Putamen (tissue), 1 donor: ENCODE results near the gene AXL.

Source experiments
- DNase-seq: peaks from one replicate; pipeline ENCODE4 v3.0.0-alpha.2; 2016; ENCODE audit warnings: low spot score

Gene AXL

DNA sequence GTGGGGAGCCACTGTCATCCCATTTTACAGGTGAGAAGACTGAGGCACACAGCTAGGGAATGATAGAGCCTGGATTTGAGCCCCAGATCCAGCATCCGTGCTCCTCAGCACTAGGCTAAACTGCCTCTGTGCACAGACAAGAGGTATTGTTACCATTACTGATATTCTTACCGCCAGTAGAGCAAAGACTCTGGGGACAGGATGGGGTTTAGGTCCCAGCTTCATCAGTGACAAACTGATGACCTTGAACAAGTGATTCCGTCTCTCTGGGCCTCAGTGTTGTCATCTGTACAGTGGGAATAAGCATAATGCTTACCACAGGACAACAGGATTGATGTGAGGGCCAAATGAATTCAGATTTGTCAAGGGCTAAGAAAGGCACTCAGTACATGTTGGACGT is 16.5 kb downstream of the AXL start:
- DNase-seq: no peak

DNA sequence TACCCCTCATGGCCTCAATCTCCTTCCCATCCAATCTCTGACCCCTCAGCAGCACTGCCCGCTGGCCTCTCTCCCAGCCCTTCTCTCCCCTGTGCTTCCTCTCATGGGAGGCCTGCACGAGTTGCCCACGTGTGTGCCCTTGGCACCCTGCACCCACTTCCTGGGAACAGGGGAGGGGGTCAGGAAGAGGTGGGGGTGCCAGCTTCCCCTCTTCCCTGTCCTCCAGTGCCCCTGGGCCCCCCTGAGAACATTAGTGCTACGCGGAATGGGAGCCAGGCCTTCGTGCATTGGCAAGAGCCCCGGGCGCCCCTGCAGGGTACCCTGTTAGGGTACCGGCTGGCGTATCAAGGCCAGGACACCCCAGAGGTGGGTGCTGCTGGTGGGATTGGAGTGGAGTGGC is 19.2 kb downstream of the AXL start:
- DNase-seq: no peak

DNA sequence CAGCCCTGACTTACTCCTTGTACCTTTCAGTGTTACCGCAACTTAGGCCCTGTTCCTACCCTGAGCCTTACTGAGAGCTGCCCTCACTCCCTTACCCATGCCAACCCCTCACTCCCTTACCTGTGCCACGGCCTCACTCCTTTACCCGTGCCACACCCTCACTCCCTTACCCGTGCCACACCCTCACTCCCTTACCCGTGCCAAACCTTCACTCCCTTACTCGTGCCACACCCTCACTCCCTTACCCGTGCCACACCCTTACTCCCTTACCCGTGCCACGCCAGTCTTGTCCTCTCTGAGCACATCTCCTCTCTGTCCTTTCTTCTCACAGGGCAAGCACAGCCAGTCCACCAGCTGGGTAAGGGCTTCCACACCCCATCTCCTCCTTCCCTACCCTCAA is 20.3 kb downstream of the AXL start:
- no peak for DNase-seq

DNA sequence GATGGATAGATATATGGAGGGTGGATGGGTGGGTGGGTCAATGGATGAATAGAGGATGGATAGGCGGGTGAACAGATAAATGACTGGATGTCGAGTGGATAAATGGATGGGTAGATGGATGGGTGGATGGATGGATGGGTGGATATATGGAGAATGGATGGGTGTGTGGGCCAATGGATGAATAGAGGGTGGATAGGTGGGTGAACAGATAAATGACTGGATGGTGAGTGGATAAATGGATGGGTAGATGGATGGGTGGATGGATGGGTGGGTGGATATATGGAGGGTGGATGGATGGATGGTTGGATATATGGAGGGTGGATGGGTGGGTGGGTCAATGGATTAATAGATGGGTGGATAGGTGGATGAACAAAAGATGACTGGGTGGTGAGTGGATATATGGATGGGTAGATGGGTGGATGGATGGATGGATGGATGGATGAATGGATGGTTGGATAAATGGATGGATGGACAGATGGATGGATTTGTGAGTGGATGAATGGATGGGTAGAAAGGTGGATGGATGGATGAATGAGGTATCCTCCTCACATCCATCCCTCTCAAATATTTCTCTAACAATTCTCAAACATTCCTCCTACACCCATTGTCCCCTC is 21.0 kb downstream of the AXL start:
- no peak for DNase-seq

DNA sequence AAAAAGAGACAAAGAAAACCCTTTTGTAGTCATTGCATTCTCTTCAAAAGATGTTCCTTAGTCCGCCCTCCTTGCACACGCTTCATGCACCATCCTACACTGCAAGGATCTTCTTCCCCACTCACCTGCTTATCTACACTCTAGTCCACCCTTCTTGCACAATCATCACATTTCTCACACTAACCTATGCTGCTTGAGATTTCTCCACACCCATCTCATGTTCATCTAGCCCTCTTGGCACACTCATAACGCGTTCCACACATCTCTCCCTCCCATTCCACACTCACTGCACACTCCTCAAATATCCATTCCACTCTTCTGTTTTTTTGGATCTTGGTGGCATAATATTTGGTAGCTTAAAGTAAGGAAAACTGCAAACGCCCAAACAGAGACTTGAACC is 22.8 kb downstream of the AXL start:
- no peak for DNase-seq

DNA sequence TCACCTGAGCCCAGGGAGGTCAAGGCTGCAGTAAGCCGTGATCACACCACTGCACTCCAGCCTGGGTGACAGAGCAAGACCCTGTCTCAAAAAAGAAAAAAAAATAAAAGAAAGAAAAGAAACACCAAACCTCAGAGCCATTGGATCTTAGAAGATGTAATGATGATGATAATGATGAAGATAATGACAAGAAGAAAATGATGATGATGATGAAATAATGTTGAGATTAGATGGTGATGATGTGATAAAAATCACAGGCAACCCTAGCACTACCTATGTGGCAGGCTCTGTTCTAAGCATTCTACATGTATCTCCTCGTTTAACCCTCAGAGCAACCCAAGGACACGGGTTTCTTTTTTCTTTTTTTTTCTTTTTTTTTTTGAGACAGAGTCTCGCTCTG is 25.1 kb downstream of the AXL start:
- no peak for DNase-seq

DNA sequence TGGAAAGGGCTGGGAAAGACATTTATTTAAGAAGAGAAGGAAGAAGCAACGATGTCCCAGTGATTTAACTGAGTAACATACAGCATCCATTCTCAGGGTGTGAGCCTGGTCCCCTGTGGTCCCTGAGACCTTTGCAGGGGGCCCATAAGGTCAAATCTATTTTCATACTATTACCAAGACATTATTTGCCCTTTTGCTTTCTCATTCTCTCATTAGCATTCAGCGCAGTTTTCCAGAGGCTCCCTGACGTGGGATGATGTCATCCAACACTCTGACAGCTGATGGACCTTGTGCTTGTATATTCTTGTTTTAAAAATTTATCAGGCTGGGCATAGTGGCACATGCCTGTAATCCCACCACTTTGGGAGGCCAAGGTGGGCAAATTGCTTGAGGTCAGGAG is 26.8 kb downstream of the AXL start:
- DNase-seq: no peak

DNA sequence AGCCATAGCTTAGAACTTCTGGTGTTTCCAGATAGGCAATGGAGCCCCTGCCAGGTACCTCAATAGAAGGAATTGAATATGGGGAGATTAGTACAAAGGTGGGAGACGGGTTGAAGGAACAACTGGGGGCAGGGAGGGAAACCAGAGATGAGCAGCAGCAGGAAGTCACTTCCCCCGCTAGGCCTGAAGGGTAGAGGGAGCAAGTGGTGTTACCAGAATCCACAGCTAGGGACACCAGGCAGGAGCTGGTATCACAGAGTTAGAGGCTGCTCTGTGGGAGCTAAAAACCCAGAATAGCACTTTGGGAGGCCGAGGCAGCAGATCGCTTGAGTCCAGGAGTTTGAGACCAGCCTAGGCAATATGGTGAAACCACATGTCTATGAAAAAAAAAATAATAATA is 29.9 kb downstream of the AXL start:
- DNase-seq: no peak

DNA sequence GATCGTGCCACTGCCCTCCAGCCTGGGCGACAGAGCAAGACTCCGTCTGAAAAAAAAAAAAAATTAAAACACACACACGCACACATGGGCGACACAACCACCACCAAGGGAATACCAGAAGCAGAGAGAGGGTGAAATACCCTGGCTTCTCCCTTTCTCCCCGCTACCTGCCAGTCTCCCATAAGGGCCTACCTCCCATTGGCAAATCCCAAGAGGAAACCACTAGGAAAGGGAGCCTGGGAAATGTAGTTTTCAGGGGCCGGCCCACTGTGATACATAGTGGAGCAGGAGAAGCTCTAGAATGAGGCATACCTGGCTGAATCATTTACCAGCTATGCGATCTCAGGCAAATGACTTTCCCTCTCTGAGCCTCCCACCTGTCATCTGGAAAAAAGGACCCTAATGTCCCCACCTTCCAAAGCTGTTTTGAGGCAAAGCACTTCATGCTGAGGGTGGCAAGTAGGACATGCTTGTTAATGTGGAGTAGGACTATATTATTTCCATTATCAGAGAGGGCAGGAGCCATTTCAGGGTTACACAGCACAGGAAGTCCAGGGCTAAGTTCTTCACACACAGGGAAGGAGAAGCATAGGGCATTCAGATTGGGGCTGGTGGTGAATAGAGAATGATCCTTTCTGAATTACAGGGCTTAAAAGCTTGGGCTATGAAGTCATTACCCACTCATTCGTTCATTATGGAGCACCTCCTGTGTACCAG is 30.8 kb downstream of the AXL start:
- DNase-seq: no peak

DNA sequence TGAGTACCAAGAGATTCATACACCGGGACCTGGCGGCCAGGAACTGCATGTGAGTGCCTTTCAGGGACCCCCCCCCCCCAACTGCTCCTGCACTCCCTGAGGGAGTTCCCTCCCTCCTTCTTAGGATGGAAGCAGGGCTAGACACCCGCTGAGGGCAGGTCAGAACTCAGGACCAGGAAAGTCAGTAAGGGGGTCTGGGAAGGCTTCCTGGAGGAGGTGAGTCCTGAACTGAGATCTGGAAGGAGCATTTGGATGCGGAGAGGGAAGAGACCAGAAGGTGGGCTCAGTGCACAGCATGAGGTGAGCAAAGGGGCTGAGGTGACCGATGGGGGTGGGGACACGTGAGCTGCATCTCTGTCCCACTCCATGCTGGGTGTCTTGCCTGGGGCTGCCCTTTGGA is 34.6 kb downstream of the AXL start:
- DNase-seq: no peak

DNA sequence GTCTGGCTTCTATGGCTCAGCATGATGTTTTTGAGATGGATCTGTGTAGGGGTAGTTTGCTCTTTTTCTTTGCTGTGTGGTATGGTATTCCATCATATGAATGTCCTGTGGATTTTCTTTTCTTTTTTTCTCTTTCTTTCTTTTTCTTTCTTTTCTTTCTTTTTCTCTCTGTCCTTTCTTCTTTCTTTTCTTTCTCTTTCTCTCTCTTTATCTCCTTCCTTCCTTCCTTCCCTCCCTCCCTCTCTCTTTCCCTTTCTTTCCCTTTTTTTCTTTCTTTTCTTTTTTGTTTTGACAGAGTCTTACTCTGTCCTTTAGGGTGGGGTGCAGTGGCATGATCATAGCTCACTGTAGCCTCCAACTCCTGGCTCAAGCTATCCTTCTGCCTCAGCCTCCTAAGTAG is 36.1 kb downstream of the AXL start:
- DNase-seq: no peak

DNA sequence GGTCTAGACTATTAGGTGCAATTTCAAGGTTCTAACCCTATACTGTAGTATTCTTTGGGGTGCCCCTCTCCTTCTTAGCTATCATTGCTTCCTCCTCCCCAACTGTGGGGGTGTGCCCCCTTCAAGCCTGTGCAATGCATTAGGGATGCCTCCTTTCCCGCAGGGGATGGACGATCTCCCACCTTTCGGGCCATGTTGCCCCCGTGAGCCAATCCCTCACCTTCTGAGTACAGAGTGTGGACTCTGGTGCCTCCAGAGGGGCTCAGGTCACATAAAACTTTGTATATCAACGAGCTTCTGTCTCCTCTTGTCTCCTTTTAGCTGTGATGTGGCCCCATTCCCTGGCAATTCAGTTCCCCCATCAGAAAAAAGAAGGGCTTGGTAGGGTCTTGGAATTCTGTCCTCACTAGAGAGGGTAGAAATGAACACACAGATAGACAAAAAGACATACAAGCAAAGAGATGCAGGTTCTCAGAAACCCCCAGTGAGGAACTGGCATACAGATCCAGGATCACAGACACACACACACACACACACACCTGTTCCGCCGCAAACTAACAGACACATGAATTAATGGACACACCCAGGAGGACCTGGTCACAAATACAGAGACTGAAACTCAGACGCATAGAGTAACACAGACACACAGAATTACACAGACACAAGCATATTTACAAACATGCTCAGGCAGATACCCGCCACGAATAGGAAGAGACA is 42.6 kb downstream of the AXL start:
- no peak for DNase-seq

DNA sequence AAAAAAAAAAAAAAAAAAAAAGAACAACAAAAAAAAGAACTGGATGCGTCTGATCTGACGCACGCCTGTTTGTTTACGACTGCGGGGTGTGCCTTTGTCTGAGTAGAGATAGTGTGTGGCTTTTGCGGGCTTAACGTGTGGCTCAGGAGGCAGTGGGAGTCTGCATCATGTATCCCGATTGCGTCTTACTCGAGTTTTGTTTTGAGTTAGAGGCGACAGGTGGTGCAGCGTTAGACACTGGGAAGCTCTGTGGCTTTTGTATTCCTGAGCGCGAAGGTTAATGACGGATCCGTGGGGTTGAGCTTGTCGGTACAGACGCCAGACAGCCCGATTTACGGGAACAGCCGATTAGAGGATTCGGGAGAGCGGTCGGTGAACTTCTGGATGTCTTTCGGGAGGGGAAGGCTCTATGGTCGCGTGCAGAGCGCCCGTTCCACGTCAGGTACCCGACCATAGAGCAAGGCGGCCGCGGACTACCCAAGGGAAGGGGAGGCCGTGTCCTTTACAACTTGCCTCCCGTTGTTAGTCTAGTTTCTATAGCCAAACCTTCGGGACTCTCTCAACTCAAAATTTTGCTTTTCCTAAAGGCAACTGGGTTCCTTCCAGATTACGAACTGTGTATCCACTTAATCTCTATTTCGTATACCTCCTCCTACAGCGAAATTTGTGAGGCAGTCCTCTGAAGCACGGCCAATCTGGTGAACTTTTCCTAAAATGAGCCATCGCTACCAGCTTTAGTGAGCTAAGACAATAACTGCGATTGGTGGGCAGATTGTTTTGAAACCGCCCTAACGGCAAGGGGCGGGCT is 44.2 kb downstream of the AXL start:
- DNase-seq: no peak

DNA sequence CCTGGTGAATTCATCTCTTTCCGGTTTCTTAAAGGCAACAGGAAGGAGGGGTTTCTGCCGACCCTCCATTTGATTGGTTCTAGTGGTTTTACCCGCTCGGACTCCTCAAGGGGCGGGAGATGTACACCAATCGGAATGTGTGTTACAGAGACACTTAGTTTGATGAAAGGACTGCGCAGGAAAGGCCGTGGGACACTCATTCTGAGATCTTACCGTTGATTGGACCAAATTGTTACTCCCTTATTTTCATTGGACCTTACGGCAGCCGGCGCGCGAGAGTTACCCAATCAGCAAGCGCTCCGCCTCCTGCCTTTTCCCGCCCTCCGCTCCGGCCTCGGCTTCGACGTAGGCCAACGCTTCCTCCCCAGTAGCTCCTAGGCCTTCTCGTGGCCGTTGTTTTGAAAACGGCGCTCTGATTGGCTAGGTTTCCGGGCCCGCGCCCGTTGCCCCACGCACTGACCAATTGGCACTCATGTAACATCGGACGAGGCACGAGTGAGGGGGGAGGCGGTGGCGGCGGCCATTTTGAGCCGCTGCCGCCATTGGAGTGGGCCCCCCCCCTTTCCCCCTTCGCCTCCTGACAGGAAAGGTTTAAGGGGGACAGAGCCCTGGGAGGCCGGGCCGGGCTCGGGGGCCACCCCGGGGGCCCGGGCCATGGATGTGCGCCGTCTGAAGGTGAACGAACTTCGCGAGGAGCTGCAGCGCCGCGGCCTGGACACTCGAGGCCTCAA is 45.0 kb downstream of the AXL start, which contains the start of gene HNRNPUL1:
TSS of gene HNRNPUL1 (plus strand) at position 523 of the 731 bp plus-strand sequence. CDS start at position 655, 132 bp downstream.
- DNase-seq: peak; percentile 100

DNA sequence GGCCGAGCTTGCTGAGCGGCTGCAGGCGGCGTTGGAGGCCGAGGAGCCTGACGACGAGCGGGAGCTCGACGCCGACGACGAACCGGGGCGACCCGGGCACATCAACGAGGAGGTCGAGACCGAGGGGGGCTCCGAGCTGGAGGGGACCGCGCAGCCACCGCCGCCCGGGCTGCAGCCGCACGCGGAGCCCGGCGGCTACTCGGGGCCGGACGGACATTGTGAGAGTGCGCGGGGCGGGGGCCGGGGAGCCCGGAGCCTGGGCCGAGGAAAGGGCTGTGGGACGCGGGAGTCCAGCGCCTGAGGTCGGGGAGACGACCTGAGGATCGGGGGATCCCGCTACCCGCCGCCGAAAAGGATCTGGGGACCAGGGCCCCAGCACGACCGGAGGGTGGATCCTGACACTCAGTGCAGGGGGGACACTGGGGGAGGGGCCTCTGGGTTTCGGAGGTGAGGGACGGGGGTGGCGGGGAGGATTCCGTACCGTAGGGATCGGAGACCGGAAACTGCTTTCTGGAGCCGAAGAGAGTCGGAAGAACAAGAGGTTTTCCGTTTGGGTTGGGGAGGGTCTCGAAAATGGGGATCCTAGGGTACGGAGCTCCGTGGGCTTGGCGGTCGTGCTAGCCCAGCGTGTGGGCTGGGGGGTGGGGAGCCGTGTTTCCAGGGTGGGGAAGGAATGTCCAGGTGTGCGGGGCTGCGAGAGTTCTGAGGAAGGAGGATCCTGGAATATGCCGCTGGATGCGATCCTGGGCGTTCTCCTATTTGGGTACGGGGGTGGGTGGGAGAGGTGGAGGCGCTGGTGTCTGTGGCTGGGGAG is 45.8 kb downstream of the AXL start:
- peak; percentile 15 for DNase-seq

DNA sequence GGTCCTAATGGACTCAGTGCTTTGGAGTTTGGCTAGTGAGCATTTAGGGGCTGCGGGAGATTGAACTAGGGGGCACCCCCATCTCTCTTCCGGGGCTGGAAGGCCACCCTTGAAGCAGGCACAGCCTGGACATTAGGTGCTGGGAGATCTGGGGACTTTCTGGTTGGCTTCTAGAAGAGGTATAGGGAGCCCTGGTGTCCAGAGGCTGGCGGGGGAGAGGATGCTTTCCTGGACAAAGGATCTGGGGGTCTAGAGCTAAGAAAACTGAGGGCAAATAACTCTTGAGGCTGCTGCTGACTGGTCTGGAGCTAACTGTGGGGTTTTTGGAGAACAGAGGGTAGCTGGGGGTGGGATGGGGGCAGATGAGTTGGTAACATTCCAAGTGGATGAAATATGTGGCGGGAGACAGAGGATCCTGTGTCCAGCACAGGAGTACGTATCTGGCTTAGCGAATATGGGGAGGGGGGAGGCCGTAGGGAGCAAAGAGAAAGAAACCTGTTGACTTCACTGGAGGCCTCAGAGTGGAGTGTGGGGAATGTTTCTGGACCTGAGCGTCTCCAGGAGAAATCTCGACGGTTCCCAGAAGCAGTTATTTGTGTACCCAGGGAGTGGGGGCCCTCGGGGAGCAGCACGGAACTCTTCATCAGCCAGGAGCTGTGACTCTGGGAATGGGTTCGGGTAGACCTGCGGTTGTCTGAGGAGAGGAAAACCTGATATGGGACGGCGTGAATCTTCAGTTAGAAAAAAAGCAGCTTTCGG is 46.6 kb downstream of the AXL start:
- no peak for DNase-seq

DNA sequence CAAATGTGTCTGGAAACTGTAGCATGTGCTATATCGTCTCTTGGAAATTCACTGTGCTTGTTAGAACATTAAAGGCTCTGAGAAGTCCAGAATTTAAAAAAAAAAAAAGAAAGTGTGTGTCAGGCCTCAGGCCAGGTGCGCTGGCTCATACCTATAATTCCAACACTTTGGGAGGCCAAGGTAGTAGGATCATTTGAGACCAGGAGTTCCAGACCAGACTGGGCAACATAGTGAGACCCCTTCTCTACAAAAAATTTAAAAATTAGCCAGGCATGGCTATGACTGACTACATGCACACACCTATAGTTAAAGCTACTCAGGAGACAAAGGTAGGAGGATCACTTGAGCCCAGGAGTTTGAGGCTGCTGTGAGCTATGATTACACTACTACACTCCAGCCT is 50.0 kb downstream of the AXL start:
- no peak for DNase-seq

DNA sequence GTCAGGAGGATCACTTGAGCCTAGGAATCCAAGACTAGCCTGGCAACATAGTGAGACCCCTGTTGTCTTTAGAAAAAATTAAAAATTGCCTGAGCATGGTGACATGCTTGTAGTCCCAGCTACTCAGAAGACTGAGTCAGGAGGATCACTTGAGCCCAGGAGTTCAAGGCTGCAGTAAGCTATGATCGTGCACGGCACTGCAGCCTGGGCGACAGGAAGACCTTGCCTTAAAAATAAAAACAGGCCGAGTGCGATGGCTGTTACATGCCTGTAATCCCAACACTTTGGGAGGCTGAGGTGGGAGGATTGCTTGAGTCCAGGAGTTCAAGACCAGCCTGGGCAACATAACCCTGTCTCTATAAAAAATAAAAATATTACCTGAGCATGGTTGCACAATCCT is 50.5 kb downstream of the AXL start:
- no peak for DNase-seq

DNA sequence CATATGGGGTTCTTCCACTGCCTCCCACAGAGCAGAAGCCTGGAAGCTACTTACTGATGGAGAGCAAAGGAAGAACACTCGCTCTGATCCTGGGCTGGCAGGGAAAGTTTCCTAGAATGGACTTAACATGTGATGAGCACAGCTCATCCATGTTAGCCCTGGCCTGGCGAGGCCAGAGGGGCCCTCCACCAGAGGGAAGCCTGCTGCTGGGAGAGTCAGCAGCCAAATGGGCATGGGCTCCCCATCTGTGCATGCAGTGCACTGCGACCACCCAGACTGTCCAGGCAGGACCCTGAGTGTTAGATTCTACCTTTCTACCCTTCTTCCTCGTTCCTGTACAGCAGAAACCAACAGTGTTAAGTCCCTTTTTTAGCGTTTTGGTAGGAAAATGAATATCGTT is 54.1 kb downstream of the AXL start:
- DNase-seq: no peak

DNA sequence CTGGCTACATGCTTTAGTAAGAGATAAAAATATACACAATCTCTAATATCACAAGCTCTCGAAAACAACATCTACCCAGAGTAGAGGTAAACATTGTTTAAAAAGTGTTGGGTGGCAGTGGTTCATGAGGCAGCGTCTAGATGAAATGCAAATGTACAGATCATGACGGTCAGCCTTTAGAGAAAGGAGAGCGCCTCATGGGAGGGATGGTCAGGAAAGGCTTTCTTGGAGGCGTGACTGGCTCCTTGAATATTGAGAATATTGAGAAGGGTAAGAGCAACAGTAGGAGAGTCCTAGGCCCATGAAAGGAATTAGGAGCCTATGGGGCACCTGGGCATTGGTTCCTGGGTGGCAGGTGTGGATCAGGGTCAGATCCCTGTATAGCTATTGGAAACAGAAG is 55.8 kb downstream of the AXL start:
- no peak for DNase-seq
